Upper lobe of left lung (tissue), 6 donors: ENCODE results near the gene ZC3H8. TPM values are rescaled to one million over a fixed set of nuclear protein-coding genes. Genes with fewer than 3 reads are reported as not detected.
"Not testable (repeated sequence)": the region's sequence is repeated elsewhere in the genome, so short reads cannot be mapped to it uniquely, and the experiment has no call there.

Source experiments
- ATAC-seq, 2 donors: fragments of 200-7000 bp; cut with Tn5 transposase; one replicate each; pipeline ENCODE4 v1.9.1; 2022; ENCODE audit warnings: mild to moderate bottlenecking in 2 of 2, moderate library complexity in 2 of 2; ENCODE audit not compliant: low FRiP score in 2 of 2
- DNase-seq, 2 donors: peaks; one replicate each; pipeline ENCODE4 v3.0.0-alpha.2; 2019 to 2020
- H3K27ac ChIP-seq, 4 donors: fragments of 200-600 bp; sonication (generic); one replicate each; pipeline ENCODE4 v1.5.1; 2016 to 2019
- H3K27me3 ChIP-seq, 4 donors: fragments of 200-600 bp; sonication (generic); one replicate each; pipeline ENCODE4 v1.5.1; 2017 to 2019
- H3K36me3 ChIP-seq, 4 donors: fragments of 200-600 bp; sonication (generic); one replicate each; pipeline ENCODE4 v1.5.1; 2016 to 2019
- H3K4me1 ChIP-seq, 4 donors: fragments of 200-600 bp; sonication (generic); one replicate each; pipeline ENCODE4 v1.5.1; 2018 to 2019
- H3K4me3 ChIP-seq, 4 donors: fragments of 200-600 bp; sonication (generic); one replicate each; pipeline ENCODE4 v1.5.1; 2017 to 2019; ENCODE audit warnings: mild to moderate bottlenecking in 2 of 4, moderate library complexity in 1 of 4
- H3K9me3 ChIP-seq, 4 donors: fragments of 200-600 bp; sonication (generic); one replicate each; pipeline ENCODE4 v1.5.1; 2018 to 2019
- EP300 ChIP-seq, 4 donors: sonication (generic); formaldehyde crosslinking; IDR thresholded peaks; one replicate each; pipeline ENCODE4 v1.5.1; 2017; ENCODE audit warnings: antibody characterized with exemption in 4 of 4, control low read depth in 2 of 4
- POLR2A ChIP-seq, 4 donors: fragments of 450-650 bp; IDR thresholded peaks; one replicate each; pipeline ENCODE4 v1.5.1; 2016 to 2017; ENCODE audit warnings: antibody characterized with exemption in 4 of 4, mild to moderate bottlenecking in 2 of 4
- POLR2AphosphoS5 ChIP-seq, 2 donors: sonication (generic); formaldehyde crosslinking; IDR thresholded peaks; one replicate each; pipeline ENCODE4 v1.5.1; 2017; ENCODE audit warnings: antibody characterized with exemption in 2 of 2
- WGBS, 2 donors: methylation state at CpG; one replicate each; pipeline ENCODE4 v1.1.5; 2017 to 2018; 5-methylcytosine and 5-hydroxymethylcytosine counted together
- total RNA-seq, 6 donors: library from RNA; depleted of rRNA in 4 of 6; stranded (reverse); fragments of >200 nt in 4 of 6; gene quantifications; one replicate each; pipeline versions ENCODE4 v1.1.0 to v1.2.1, GENCODE V29; 2016 to 2021
- TF ChIP-seq, protein P1 (sequence below), 6 experiments: fragments of 450-650 bp in 4 of 6; fragments of 200-600 bp in 2 of 6; sonication (generic) in 2 of 6; IDR thresholded peaks; one replicate each; pipeline ENCODE4 v1.5.1; 2016 to 2019; ENCODE audit warnings: antibody characterized with exemption in 6 of 6
- donor health status: DM: no; HTN: no; CAD: no; lungs with moderate emphysema.
- donor health status: DM: no; HTN: yes; CAD: no; lungs with severe emphysema.

Gene ZC3H8
- total RNA-seq, 6 donors from 2014 or later: 4.3 to 92.2 (median 10.1) TPM

GRCh38 chr2:112220831-112221230 is 34.0 kb downstream of the ZC3H8 start:
- DNase-seq (no peak), ATAC-seq (no peak)
- Histone ChIP-seq H3K9me3 (peaks cover 0 to 11% (median 0%) of the 10 kb centered on the region in 4 donors), H3K27ac (no peak overlapping the region), H3K36me3 (peaks cover 0 to 10% (median 0%) of the 10 kb centered on the region in 4 donors), H3K4me1 (no peaks in the 10 kb centered on the region), H3K27me3 (no peaks in the 10 kb centered on the region), H3K4me3 (no peak overlapping the region)
- WGBS, 2 donors: 96 to 98% methylated on average over 3 of the region's 3 CpGs
- TF ChIP-seq EP300 (IDR thresholded peaks at IDR 0.05) (no peak), POLR2AphosphoS5 (IDR thresholded peaks at IDR 0.05) (no peak), POLR2A (IDR thresholded peaks at IDR 0.05) (no peak)
- TF ChIP-seq, protein P1, sequence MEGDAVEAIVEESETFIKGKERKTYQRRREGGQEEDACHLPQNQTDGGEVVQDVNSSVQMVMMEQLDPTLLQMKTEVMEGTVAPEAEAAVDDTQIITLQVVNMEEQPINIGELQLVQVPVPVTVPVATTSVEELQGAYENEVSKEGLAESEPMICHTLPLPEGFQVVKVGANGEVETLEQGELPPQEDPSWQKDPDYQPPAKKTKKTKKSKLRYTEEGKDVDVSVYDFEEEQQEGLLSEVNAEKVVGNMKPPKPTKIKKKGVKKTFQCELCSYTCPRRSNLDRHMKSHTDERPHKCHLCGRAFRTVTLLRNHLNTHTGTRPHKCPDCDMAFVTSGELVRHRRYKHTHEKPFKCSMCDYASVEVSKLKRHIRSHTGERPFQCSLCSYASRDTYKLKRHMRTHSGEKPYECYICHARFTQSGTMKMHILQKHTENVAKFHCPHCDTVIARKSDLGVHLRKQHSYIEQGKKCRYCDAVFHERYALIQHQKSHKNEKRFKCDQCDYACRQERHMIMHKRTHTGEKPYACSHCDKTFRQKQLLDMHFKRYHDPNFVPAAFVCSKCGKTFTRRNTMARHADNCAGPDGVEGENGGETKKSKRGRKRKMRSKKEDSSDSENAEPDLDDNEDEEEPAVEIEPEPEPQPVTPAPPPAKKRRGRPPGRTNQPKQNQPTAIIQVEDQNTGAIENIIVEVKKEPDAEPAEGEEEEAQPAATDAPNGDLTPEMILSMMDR (IDR thresholded peaks at IDR 0.05): no peak

DNA sequence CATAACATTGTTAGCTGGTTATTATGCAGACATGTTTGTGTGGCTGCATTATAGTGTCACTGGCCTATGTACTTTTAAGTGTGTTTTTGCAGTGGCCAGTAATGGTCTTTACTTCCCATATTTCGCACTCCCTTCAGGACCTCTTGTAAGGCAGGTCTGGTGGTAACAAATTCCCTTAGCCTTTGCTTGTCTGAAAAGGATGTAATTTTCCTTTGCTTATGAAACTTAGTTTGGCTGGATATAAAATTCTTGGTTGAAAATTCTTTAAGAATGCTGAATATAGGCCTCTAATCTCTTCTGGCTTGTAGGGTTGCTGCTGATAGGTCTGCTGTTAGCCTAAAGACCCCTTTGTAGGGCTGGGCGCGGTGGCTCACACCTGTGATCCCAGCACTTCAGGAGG is 34.7 kb downstream of the ZC3H8 start:
- Histone ChIP-seq H3K27ac (no peak overlapping the region), H3K36me3 (peaks cover 0 to 12% (median 0%) of the 10 kb centered on the region in 4 donors), H3K4me1 (no peaks in the 10 kb centered on the region), H3K27me3 (no peaks in the 10 kb centered on the region), H3K4me3 (no peak overlapping the region), H3K9me3 (peaks cover 0 to 11% (median 0%) of the 10 kb centered on the region in 4 donors)
- ATAC-seq (no peak), DNase-seq (no peak)
- WGBS, 2 donors: 94 to 99% methylated on average over 3 of the region's 3 CpGs
- TF ChIP-seq EP300 (IDR thresholded peaks at IDR 0.05) (no peak), POLR2AphosphoS5 (IDR thresholded peaks at IDR 0.05) (no peak), POLR2A (IDR thresholded peaks at IDR 0.05) (no peak)
- TF ChIP-seq, protein P1 (IDR thresholded peaks at IDR 0.05): no peak

DNA sequence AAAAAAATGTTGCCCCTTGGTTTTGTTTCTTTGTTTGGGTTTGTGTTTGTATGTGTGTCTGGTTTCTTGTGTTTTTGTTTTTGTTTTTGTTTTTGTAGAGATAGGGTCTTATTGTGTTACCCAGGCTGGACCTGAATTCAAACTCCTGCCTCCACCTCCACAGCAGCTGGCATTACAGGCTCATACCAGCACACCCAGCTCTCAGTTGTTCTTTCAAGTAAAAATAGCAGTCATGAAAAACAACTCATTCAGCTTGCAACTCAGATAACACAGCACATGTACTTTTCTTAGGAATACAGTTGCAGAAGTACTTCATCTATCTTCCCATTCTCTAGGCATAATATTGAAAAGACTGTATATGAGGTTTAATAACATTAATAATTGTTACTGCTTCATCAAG is 37.0 kb downstream of the ZC3H8 start:
- H3K36me3 ChIP-seq: peaks cover 0 to 19% (median 0%) of the 10 kb centered on the region in 4 donors
- TF ChIP-seq POLR2A (IDR thresholded peaks at IDR 0.05) (no peak), EP300 (IDR thresholded peaks at IDR 0.05) (no peak), POLR2AphosphoS5 (IDR thresholded peaks at IDR 0.05) (no peak)
- TF ChIP-seq, protein P1 (IDR thresholded peaks at IDR 0.05): no peak
- DNase-seq: no peak
- peaks cover 0 to 11% (median 0%) of the 10 kb centered on the region in 4 donors for H3K9me3 ChIP-seq
- H3K27ac ChIP-seq: no peak overlapping the region
- no peaks in the 10 kb centered on the region for H3K27me3 ChIP-seq
- no peak overlapping the region for H3K4me3 ChIP-seq
- ATAC-seq: no peak
- no peaks in the 10 kb centered on the region for H3K4me1 ChIP-seq

- WGBS, 2 donors: 93 to 94% methylated on average over 3 of the region's 3 CpGs
- TF ChIP-seq POLR2A (IDR thresholded peaks at IDR 0.05) (no peak), EP300 (IDR thresholded peaks at IDR 0.05) (no peak), POLR2AphosphoS5 (IDR thresholded peaks at IDR 0.05) (no peak)
- TF ChIP-seq, protein P1 (IDR thresholded peaks at IDR 0.05): no peak
- H3K27ac ChIP-seq: no peak overlapping the region
- H3K4me1 ChIP-seq: no peaks in the 10 kb centered on the region
- no peak for DNase-seq
- H3K9me3 ChIP-seq: peaks cover 0 to 11% (median 0%) of the 10 kb centered on the region in 4 donors
- ATAC-seq: no peak
- no peaks in the 10 kb centered on the region for H3K27me3 ChIP-seq
- H3K4me3 ChIP-seq: no peak overlapping the region
- peaks cover 0 to 14% (median 0%) of the 10 kb centered on the region in 4 donors for H3K36me3 ChIP-seq
Observed at GRCh38 chr2:112216167-112216566, 38.7 kb downstream of the ZC3H8 start.

- not testable (repeated sequence) for DNase-seq, H3K4me3 ChIP-seq, ATAC-seq, H3K27ac ChIP-seq, H3K27me3 ChIP-seq, H3K36me3 ChIP-seq, H3K4me1 ChIP-seq
- peaks cover 5 to 21% (median 12%) of the 10 kb centered on the region in 4 donors for H3K9me3 ChIP-seq
- WGBS, 2 donors: 86 to 87% methylated on average over 3 of the region's 3 CpGs
Observed at GRCh38 chr2:112207905-112208304, 46.9 kb downstream of the ZC3H8 start.
